ENCODE results near the gene LENG8. TPM values are rescaled to one million over a fixed set of nuclear protein-coding genes. Genes with fewer than 3 reads are reported as not detected.

Gene LENG8
- total and polyA plus RNA-seq, 10 of the 15 experiments (the other 5 are each of a cell fraction or from before 2014, with no cell fraction given), result 2.3 to 145 (median 34.4) TPM

DNA sequence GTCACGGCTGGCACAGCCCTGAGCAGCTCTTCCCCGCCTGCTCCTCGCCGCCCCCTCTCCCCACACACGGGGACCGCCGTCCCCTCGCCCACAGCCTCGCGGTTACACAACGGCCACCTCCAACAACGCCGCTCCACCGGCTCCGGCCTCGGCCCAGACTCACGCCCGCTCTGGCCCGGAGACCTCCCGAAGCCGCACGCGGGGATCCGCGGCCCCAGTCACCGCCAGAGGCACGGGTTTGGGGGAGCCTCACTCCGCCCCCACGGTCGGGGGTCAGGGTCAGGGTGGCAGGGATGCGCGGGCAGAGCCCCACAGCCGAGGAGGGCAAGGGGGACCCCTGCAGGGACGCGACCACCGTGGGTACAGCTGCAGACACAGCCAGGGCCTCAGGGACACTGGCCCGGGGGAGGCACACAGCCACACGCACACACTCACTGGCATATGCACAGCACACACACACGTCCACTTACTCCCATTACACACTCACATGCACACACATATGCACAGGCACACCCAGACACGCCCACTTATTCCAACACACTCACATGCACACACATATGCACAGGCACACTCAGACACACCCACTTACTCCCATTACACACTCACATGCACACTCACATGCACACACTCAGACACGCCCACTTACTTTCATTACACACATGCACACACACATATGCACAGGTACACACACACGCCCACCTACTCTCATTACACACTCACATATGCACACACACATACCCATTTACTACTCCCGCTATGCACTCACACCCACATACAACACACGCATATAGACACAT lies 32.1 kb upstream of the LENG8 start:
- H3K9me3 ChIP-seq (replicated peaks; ENCODE audit: control insufficient read depth, insufficient read depth, low read length), result no peaks in the 10 kb centered on the region; the same call in 2 of the 3 replicates
- ChIA-PET RAD21 (ENCODE audit: unreplicated experiment) (interaction anchor here (0.6 kb wide), 1 partner anchor 14 kb away, joined by 3 read pairs; no protein-coding TSS in a partner anchor), SMC1A (ENCODE audit: uncharacterized antibody, unreplicated experiment) (no interaction called here), CTCF (no interaction called here), POLR2A (interaction anchor here (0.7 kb wide), 1 partner anchor 14 kb away, joined by 3 read pairs; no protein-coding TSS in a partner anchor)
- in situ Hi-C loops (cut with MboI) (no loop called here), intact Hi-C loops (cut with micrococcal nuclease; ENCODE audit: unreplicated experiment) (no loop called here)
- no peaks in the 10 kb centered on the region for H4K20me1 ChIP-seq (ENCODE audit: control insufficient read depth, insufficient read depth)
- H2AFZ ChIP-seq (ENCODE audit: control insufficient read depth, low read depth, low read length), result no peak overlapping the region
- no peak overlapping the region for H3K27ac ChIP-seq (ENCODE audit: control insufficient read depth, insufficient read depth)
- FAIRE-seq (no peak), DNase-seq (ENCODE audit: low read depth, low spot score) (no peak), ATAC-seq (no peak)
- H3K4me1 ChIP-seq (ENCODE audit: control insufficient read depth, insufficient read depth, low read length), result peaks cover 8% of the 10 kb centered on the region
- no peak overlapping the region for H3K4me2 ChIP-seq (ENCODE audit: control insufficient read depth, insufficient read depth)
- H3K9ac ChIP-seq (ENCODE audit: control insufficient read depth, insufficient read depth, low read length), result no peak overlapping the region
- H3K36me3 ChIP-seq (ENCODE audit: control insufficient read depth in 2 of 2, insufficient read depth in 2 of 2, low read length in 1 of 2), result no peaks in the 10 kb centered on the region
- no peaks in the 10 kb centered on the region for H3K79me2 ChIP-seq (ENCODE audit: control insufficient read depth, insufficient read depth, low read length)
- TF ChIP-seq NFIC (IDR thresholded peaks at IDR 0.05; ENCODE audit: low read depth, low read length), result peak; percentile 37; the same call in 1 of the 2 replicates
- TF ChIP-seq BCL3 (IDR thresholded peaks at IDR 0.05; ENCODE audit: borderline replicate concordance, insufficient read depth, low read depth, low read length, poor library complexity, severe bottlenecking), result peak; percentile 88
- no peak for TF ChIP-seq RUNX3 (IDR thresholded peaks at IDR 0.05; ENCODE audit: low read length)
- TF ChIP-seq ZNF217 (IDR thresholded peaks at IDR 0.05), result no peak
- TF ChIP-seq RELA (IDR thresholded peaks at IDR 0.05; ENCODE audit: borderline replicate concordance, partially characterized antibody), result no peak
- BruUV-seq (replicated peaks), result no TSS peak
- WGBS (ENCODE audit: insufficient coverage, insufficient replicate concordance, low lambda C conversion rate, missing lambda C conversion rate), result 72% methylated on average over 38 of the region's 44 CpGs
- peaks cover 0 to 3% of the 10 kb centered on the region in 2 experiments; a peak in 2 of 4 replicates for H3K27me3 ChIP-seq (replicated peaks in 1 of 2; ENCODE audit: control insufficient read depth in 2 of 2, insufficient read depth in 2 of 2, low read length in 1 of 2)
- no peak overlapping the region for H3K4me3 ChIP-seq

All from GM12878 (cell line).